Smooth muscle cell (in vitro differentiated cells): ENCODE results near the gene CFDP1. TPM values are rescaled to one million over a fixed set of nuclear protein-coding genes. Genes with fewer than 3 reads are reported as not detected.

ENCODE experiments used
- DNase-seq: peaks from one replicate; lab custom pipeline; 2025; ENCODE audit not compliant: unreplicated experiment; lab: John Stamatoyannopoulos, UW
- H2AFZ ChIP-seq: fragments of 200-600 bp; sonication (generic); 2 replicates; pipeline ENCODE4 v1.6.0; 2016; ENCODE audit warnings: antibody characterized with exemption, low read depth, mild to moderate bottlenecking
- H3F3A ChIP-seq: fragments of 200-600 bp; sonication (generic); 2 replicates; pipeline ENCODE4 v1.6.0; 2017; ENCODE audit warnings: antibody characterized with exemption, low read depth
- H3K27ac ChIP-seq: fragments of 200-600 bp; sonication (generic); 2 replicates; pipeline ENCODE4 v1.5.1; 2016; ENCODE audit warnings: low read depth, mild to moderate bottlenecking
- H3K27me3 ChIP-seq: fragments of 200-600 bp; sonication (generic); 2 replicates; pipeline ENCODE4 v1.6.1; 2016; ENCODE audit warnings: low read depth, mild to moderate bottlenecking
- H3K36me3 ChIP-seq: fragments of 200-600 bp; sonication (generic); 2 replicates; pipeline ENCODE4 v1.5.1; 2016; ENCODE audit warnings: low read depth
- H3K4me1 ChIP-seq: fragments of 200-600 bp; sonication (generic); 2 replicates; pipeline ENCODE4 v1.5.1; 2016; ENCODE audit warnings: low read depth
- H3K4me2 ChIP-seq: fragments of 200-600 bp; sonication (generic); 2 replicates; pipeline ENCODE4 v1.6.0; 2016; ENCODE audit warnings: mild to moderate bottlenecking
- H3K4me3 ChIP-seq: fragments of 200-600 bp; sonication (generic); 2 replicates; pipeline ENCODE4 v1.5.1; 2016; ENCODE audit warnings: mild to moderate bottlenecking
- H3K79me2 ChIP-seq: fragments of 200-600 bp; sonication (generic); 2 replicates; pipeline ENCODE4 v1.6.0; 2016; ENCODE audit warnings: low read depth, mild to moderate bottlenecking
- H3K9ac ChIP-seq: fragments of 200-600 bp; sonication (generic); 2 replicates; pipeline ENCODE4 v1.6.0; 2016; ENCODE audit warnings: low read depth
- H3K9me3 ChIP-seq: fragments of 200-600 bp; sonication (generic); replicated peaks from 2 replicates; pipeline ENCODE4 v1.5.1; 2016; ENCODE audit warnings: low read depth
- H4K20me1 ChIP-seq: fragments of 200-600 bp; sonication (generic); 2 replicates; pipeline ENCODE4 v1.6.0; 2016; ENCODE audit warnings: low read depth
- CTCF ChIP-seq: fragments of 200-600 bp; sonication (generic); IDR thresholded peaks from 2 replicates; pipeline ENCODE4 v1.5.1; 2017; ENCODE audit warnings: borderline replicate concordance, mild to moderate bottlenecking, antibody characterized with exemption; ENCODE audit not compliant: insufficient read depth, poor library complexity, severe bottlenecking
- WGBS: methylation state at CpG from one replicate; pipeline ENCODE4 v1.1.7; 2016; ENCODE audit warnings: low lambda C conversion rate; 5-methylcytosine and 5-hydroxymethylcytosine counted together
- polyA plus RNA-seq: library from polyadenylated mRNA; unstranded; fragments of >200 nt; fragmentation: Nextera tagmentation; extraction: Ambion mirVana; gene quantifications from 2 replicates; pipeline ENCODE4 v1.2.1, GENCODE V29; 2016
- total RNA-seq: library from RNA; depleted of rRNA; stranded (reverse); fragments of >200 nt; gene quantifications from 2 replicates; pipeline ENCODE4 v1.2.3, GENCODE V29; 2014

Gene CFDP1
- total and polyA plus RNA-seq, 2 experiments from 2014 or later, result 59.0 to 91.0 TPM

- Histone ChIP-seq H3K36me3 (no peaks in the 10 kb centered on the region), H3K4me2 (peak overlapping the region; percentile 82), H4K20me1 (no peaks in the 10 kb centered on the region), H3K27ac (peak overlapping the region; percentile 98), H3F3A (peaks cover 26% of the 10 kb centered on the region), H3K9ac (peak overlapping the region; percentile 84), H3K79me2 (no peaks in the 10 kb centered on the region), H3K9me3 (no peaks in the 10 kb centered on the region), H3K4me1 (peaks cover 37% of the 10 kb centered on the region), H3K4me3 (peak overlapping the region; percentile 24), H2AFZ (peak overlapping the region; percentile 3), H3K27me3 (no peaks in the 10 kb centered on the region)
- TF ChIP-seq CTCF, result no peak
- 27% methylated on average over 13 of the region's 13 CpGs for WGBS
- no peak for DNase-seq
Measured at GRCh38 chr16:75319513-75320411, 113.5 kb downstream of the CFDP1 start.

- no peak overlapping the region for H2AFZ ChIP-seq
- 99% methylated on average over 3 of the region's 3 CpGs for WGBS
- H3K79me2 ChIP-seq, result no peaks in the 10 kb centered on the region
- peak overlapping the region; percentile 98 for H3K27ac ChIP-seq
- peak overlapping the region; percentile 84 for H3K9ac ChIP-seq
- DNase-seq, result no peak
- TF ChIP-seq CTCF, result no peak
- no peaks in the 10 kb centered on the region for H3K27me3 ChIP-seq
- no peaks in the 10 kb centered on the region for H4K20me1 ChIP-seq
- peaks cover 29% of the 10 kb centered on the region for H3K4me1 ChIP-seq
- H3F3A ChIP-seq, result peaks cover 26% of the 10 kb centered on the region
- peak overlapping the region; percentile 82 for H3K4me2 ChIP-seq
- H3K36me3 ChIP-seq, result no peaks in the 10 kb centered on the region
- no peak overlapping the region for H3K4me3 ChIP-seq
- no peaks in the 10 kb centered on the region for H3K9me3 ChIP-seq
Measured at GRCh38 chr16:75318737-75319136, 114.6 kb downstream of the CFDP1 start.

GRCh38 chr16:75317532-75317931, 115.8 kb downstream of the CFDP1 start:
- Histone ChIP-seq H3K9ac (peak overlapping the region; percentile 23), H3K9me3 (no peaks in the 10 kb centered on the region), H3K4me1 (peaks cover 27% of the 10 kb centered on the region), H3F3A (peaks cover 25% of the 10 kb centered on the region), H3K27ac (peak overlapping the region; percentile 98), H3K79me2 (no peaks in the 10 kb centered on the region), H2AFZ (no peak overlapping the region), H4K20me1 (no peaks in the 10 kb centered on the region), H3K4me3 (no peak overlapping the region), H3K27me3 (no peaks in the 10 kb centered on the region), H3K4me2 (peak overlapping the region; percentile 36), H3K36me3 (no peaks in the 10 kb centered on the region)
- DNase-seq, result no peak
- 69% methylated on average over 4 of the region's 4 CpGs for WGBS
- no peak for TF ChIP-seq CTCF
